ENCODE measurements around the gene TRMT61B. TPM values are rescaled to one million over a fixed set of nuclear protein-coding genes. Genes with fewer than 3 reads are reported as not detected.

TRMT61B gene
- polyA plus RNA-seq, 3 donors, result 6.7 to 10.2 (median 8.1) TPM

DNA sequence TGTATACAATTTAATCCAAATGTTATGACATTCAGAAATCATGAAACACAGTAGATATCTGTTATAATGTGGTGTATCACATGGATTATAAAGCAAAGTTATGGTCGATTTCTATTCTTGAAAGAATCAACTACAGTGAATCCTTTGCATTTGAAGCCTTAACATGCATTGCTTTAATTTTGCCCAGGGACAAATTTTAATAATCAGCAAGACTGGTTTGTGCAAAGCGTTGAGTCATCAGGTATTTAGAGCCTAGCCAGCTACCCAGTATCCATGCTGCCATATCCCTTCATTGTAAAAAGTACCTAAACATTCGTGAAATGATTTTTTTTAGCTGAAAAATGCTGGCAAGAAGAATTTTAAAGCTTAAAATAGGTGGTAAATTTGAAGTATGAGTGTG lies 68.4 kb downstream of the TRMT61B start:
- TF ChIP-seq, protein P1, sequence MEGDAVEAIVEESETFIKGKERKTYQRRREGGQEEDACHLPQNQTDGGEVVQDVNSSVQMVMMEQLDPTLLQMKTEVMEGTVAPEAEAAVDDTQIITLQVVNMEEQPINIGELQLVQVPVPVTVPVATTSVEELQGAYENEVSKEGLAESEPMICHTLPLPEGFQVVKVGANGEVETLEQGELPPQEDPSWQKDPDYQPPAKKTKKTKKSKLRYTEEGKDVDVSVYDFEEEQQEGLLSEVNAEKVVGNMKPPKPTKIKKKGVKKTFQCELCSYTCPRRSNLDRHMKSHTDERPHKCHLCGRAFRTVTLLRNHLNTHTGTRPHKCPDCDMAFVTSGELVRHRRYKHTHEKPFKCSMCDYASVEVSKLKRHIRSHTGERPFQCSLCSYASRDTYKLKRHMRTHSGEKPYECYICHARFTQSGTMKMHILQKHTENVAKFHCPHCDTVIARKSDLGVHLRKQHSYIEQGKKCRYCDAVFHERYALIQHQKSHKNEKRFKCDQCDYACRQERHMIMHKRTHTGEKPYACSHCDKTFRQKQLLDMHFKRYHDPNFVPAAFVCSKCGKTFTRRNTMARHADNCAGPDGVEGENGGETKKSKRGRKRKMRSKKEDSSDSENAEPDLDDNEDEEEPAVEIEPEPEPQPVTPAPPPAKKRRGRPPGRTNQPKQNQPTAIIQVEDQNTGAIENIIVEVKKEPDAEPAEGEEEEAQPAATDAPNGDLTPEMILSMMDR (IDR thresholded peaks at IDR 0.05), result no peak
- no peak overlapping the region for H3K4me3 Mint-ChIP-seq
- intact Hi-C loops (cut with micrococcal nuclease), result no loop called here
- no peaks in the 10 kb centered on the region for H3K27me3 Mint-ChIP-seq (ENCODE audit: low read depth in 3 of 3)
- Histone ChIP-seq H3K4me2 (replicated peaks; ENCODE audit: extremely low read depth, low read length, poor library complexity, severe bottlenecking) (no peak overlapping the region), H3K9ac (ENCODE audit: insufficient read depth, low read length, poor library complexity, severe bottlenecking) (no peak overlapping the region), H3K36me3 (replicated peaks in 1 of 2; ENCODE audit: control insufficient read depth in 1 of 2, insufficient read depth in 2 of 2, low read length in 2 of 2) (peaks cover 67 to 97% of the 10 kb centered on the region in 2 donors), H2AFZ (ENCODE audit: insufficient read depth, low read depth, low read length, poor library complexity, severe bottlenecking) (no peak overlapping the region), H3K9me3 (replicated peaks in 1 of 2; ENCODE audit: control insufficient read depth in 1 of 2, insufficient read depth in 1 of 2, low read length in 2 of 2) (no peaks in the 10 kb centered on the region), H3K4me1 (ENCODE audit: control insufficient read depth in 1 of 2, insufficient read depth in 2 of 2, low read length in 2 of 2) (no peaks in the 10 kb centered on the region), H3K4me3 (replicated peaks in 1 of 3; ENCODE audit: low read depth in 2 of 3, low read length in 3 of 3) (no peak overlapping the region), H3K79me2 (ENCODE audit: insufficient read depth, low read length) (peaks cover 10% of the 10 kb centered on the region), H3K27ac (ENCODE audit: low read depth in 1 of 2, low read length in 2 of 2) (no peak overlapping the region), H4K20me1 (ENCODE audit: insufficient read depth, low read length) (peaks cover 84% of the 10 kb centered on the region), H3K27me3 (ENCODE audit: control insufficient read depth in 2 of 2, insufficient read depth in 2 of 2, low read length in 2 of 2) (no peaks in the 10 kb centered on the region)
- DNase-seq, result no peak
- H3K9me3 Mint-ChIP-seq, result no peaks in the 10 kb centered on the region
- H3K27ac Mint-ChIP-seq, result no peak overlapping the region
- no peaks in the 10 kb centered on the region for H3K4me1 Mint-ChIP-seq
- peaks cover 68 to 87% of the 10 kb centered on the region in 2 donors for H3K36me3 Mint-ChIP-seq
- WGBS (ENCODE audit: insufficient coverage), result no CpG with 5 or more reads among the region's 3 CpGs

Small RNA genes within 50 kb of the gene (small RNA-seq; reads per million reads assigned to genes)
- 20.6 reads per million, percentile 87 among the genes with 10 or more reads in this experiment for gene SNORD92 (ENCODE audit: insufficient read length, low read depth)

Other genes starting within 250 kb of the TRMT61B start
- gene PPP1CB, start 118.5 kb downstream of the TRMT61B start, polyA plus RNA-seq, result 100 to 1,000 TPM in 1 of 3 donors, 10 to 100 TPM in 2; 25.3 to 142 (median 69.4) TPM
- gene SPDYA, start 59.5 kb downstream of the TRMT61B start, polyA plus RNA-seq, result under 1 TPM in 1 of 3 donors, not detected in 2; 0.15 TPM
- 10 to 100 TPM; 12.2 to 19.2 (median 16.1) TPM for gene WDR43, start 24.4 kb upstream of the TRMT61B start, polyA plus RNA-seq
- 1 to 10 TPM in 1 of 3 donors, under 1 TPM in 1, not detected in 1; 0.23 to 5.5 TPM for gene TOGARAM2, start 111.0 kb upstream of the TRMT61B start, polyA plus RNA-seq
- not detected for gene PCARE, start 204.2 kb upstream of the TRMT61B start, polyA plus RNA-seq
- gene CLIP4, start 245.1 kb upstream of the TRMT61B start, polyA plus RNA-seq, result 10 to 100 TPM; 19.6 to 29.8 (median 21.7) TPM